HepG2 (cell line): ENCODE data around the gene TRIM31. TPM values are rescaled to one million over a fixed set of nuclear protein-coding genes. Genes with fewer than 3 reads are reported as not detected.
A peak's percentile ranks its signal among the peaks of the same experiment; 100 is the strongest.

Experiments used
- MAFK ChIP-seq, 2 experiments: IDR thresholded peaks in 1 of 2; conservative IDR thresholded peaks in 1 of 2; 2 replicates each; pipeline ENCODE4 v1.6.1; 2011; ENCODE audit warnings: improper control_type of control experiment in 2 of 2, low read length in 2 of 2
- RXRB ChIP-seq: IDR thresholded peaks from 2 replicates; pipeline ENCODE4 v1.6.1; 2016; ENCODE audit warnings: borderline replicate concordance, missing genetic modification reagents, missing compliant biosample characterization
- SALL1 ChIP-seq: sonication (generic); formaldehyde crosslinking; IDR thresholded peaks from 2 replicates; pipeline ENCODE4 v1.8.0; 2022; ENCODE audit warnings: mild to moderate bottlenecking, missing genetic modification reagents
- SAP130 ChIP-seq: IDR thresholded peaks from 2 replicates; pipeline ENCODE4 v1.6.1; 2016; ENCODE audit warnings: low read depth
- SP5 ChIP-seq: IDR thresholded peaks from 2 replicates; pipeline ENCODE4 v1.6.1; 2016; ENCODE audit warnings: low read depth, borderline replicate concordance
- U2AF1 ChIP-seq: fragments of 200-400 bp; formaldehyde crosslinking; optimal IDR thresholded peaks from 2 replicates; pipeline ENCODE3; 2017; ENCODE audit warnings: mild to moderate bottlenecking, low read depth, low read length
- ZFP82 ChIP-seq: sonication (generic); formaldehyde crosslinking; IDR thresholded peaks from 2 replicates; pipeline ENCODE4 v1.5.1; 2020; ENCODE audit warnings: mild to moderate bottlenecking, missing genetic modification reagents, borderline replicate concordance
- ZNF644 ChIP-seq: IDR thresholded peaks from 2 replicates; pipeline ENCODE4 v1.6.1; 2016; ENCODE audit warnings: low read depth
- ZNF660 ChIP-seq: sonication (generic); formaldehyde crosslinking; IDR thresholded peaks from 2 replicates; pipeline ENCODE4 v1.5.1; 2020; ENCODE audit warnings: mild to moderate bottlenecking, low read depth, missing genetic modification reagents, borderline replicate concordance
- ZNF737 ChIP-seq: sonication (generic); formaldehyde crosslinking; IDR thresholded peaks from 2 replicates; pipeline ENCODE4 v1.5.0; 2020; ENCODE audit warnings: missing genetic modification reagents, mild to moderate bottlenecking, borderline replicate concordance
- polyA plus RNA-seq, 8 experiments: library from polyadenylated mRNA; depleted of rRNA in 3 of 8; stranded (reverse) in 7 of 8; unstranded in 1 of 8; fragments of >200 nt; fragmentation: Illumina TruSeq in 4 of 8; extraction: Trizol in 4 of 8; gene quantifications; 2 replicates each; pipeline versions ENCODE4 v1.2.1 to v1.2.3, GENCODE V29; 2011 to 2016; ENCODE audit warnings: low read depth in 4 of 8, missing spikeins in 1 of 8, mixed read lengths in 1 of 8; ENCODE audit not compliant: insufficient read depth in 1 of 8
- total RNA-seq, 5 experiments: library from RNA; depleted of rRNA; stranded (reverse); fragments of >200 nt; fragmentation: Illumina TruSeq; extraction: Trizol; gene quantifications; 2 replicates each; pipeline ENCODE4 v1.2.3, GENCODE V29; 2016; ENCODE audit warnings: low read depth in 1 of 5
- TF ChIP-seq, protein P1 (sequence below): sonication (generic); formaldehyde crosslinking; IDR thresholded peaks from 2 replicates; pipeline ENCODE4 v1.4.0; 2020; ENCODE audit warnings: mild to moderate bottlenecking, missing genetic modification reagents, borderline replicate concordance
- TF ChIP-seq, protein P2 (sequence below): sonication (generic); formaldehyde crosslinking; IDR thresholded peaks from 2 replicates; pipeline ENCODE4 v1.5.0; 2020; ENCODE audit warnings: missing genetic modification reagents, mild to moderate bottlenecking, borderline replicate concordance
- TF ChIP-seq, protein P3 (sequence below): sonication (generic); formaldehyde crosslinking; IDR thresholded peaks from 2 replicates; pipeline ENCODE4 v1.4.0; 2020; ENCODE audit warnings: missing genetic modification reagents, low read depth, mild to moderate bottlenecking, borderline replicate concordance
- TF ChIP-seq, protein P4 (sequence below): sonication (generic); formaldehyde crosslinking; IDR thresholded peaks from 2 replicates; pipeline ENCODE4 v1.5.1; 2020; ENCODE audit warnings: missing genetic modification reagents, mild to moderate bottlenecking, borderline replicate concordance
- TF ChIP-seq, protein P5 (sequence below): sonication (generic); formaldehyde crosslinking; IDR thresholded peaks from 2 replicates; pipeline ENCODE4 v1.5.0; 2020; ENCODE audit warnings: missing genetic modification reagents
- TF ChIP-seq, protein P6 (sequence below): sonication (generic); formaldehyde crosslinking; IDR thresholded peaks from 2 replicates; pipeline ENCODE4 v1.4.0; 2020; ENCODE audit warnings: missing genetic modification reagents
- TF ChIP-seq, protein P7 (sequence below): sonication (generic); formaldehyde crosslinking; IDR thresholded peaks from 2 replicates; pipeline ENCODE4 v1.9.0; 2022; ENCODE audit warnings: low read depth, missing genetic modification reagents

TRIM31 gene
- total and polyA plus RNA-seq, 2 of the 13 experiments (the other 11 are each of a cell fraction or from before 2014, with no cell fraction given), result 0.13 to 0.51 TPM

DNA sequence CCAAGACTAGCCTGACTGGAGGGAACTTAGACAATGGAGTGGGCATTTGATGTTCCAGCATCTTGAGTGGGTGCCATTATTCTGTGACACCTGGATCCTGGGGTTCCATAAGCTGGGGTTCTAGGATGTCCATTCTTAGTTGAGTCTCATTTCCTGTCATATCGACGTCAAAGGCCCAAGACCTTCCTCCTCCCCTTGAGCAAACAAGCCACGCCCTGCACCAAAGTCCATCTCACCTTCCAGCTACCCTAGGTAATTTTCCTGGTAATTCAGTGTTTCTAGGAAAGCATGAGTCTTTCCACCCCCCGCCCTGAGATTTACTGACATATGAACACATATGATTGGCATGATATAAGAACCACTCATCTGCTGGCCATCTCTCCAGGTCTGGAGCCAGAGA is 22.9 kb upstream of the TRIM31 start, which contains the start of gene TRIM40 (continued):
- TF ChIP-seq, protein P1, sequence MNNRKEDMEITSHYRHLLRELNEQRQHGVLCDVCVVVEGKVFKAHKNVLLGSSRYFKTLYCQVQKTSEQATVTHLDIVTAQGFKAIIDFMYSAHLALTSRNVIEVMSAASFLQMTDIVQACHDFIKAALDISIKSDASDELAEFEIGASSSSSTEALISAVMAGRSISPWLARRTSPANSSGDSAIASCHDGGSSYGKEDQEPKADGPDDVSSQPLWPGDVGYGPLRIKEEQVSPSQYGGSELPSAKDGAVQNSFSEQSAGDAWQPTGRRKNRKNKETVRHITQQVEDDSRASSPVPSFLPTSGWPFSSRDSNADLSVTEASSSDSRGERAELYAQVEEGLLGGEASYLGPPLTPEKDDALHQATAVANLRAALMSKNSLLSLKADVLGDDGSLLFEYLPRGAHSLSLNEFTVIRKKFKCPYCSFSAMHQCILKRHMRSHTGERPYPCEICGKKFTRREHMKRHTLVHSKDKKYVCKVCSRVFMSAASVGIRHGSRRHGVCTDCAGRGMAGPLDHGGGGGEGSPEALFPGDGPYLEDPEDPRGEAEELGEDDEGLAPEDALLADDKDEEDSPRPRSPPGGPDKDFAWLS (CRISPR knock-in tag), result no peak
- TF ChIP-seq SP5 (CRISPR knock-in tag) (peak; percentile 90), RXRB (peak; percentile 23; the same call in 1 of the 2 replicates), ZNF660 (CRISPR knock-in tag) (no peak), ZNF644 (CRISPR knock-in tag) (0 out of 2 replicates have a peak, but pooled peaks have one; percentile 54), MAFK (conservative IDR thresholded peaks at IDR 0.05 in 1 of 2, IDR thresholded peaks at IDR 0.05 in 1 of 2; ENCODE audit: low read length in 2 of 2) (no peak), SALL1 (CRISPR knock-in tag) (peak; percentile 58), U2AF1 (no peak), ZNF737 (CRISPR knock-in tag) (no peak), SAP130 (CRISPR knock-in tag) (peak; percentile 48; the same call in 1 of the 2 replicates), ZFP82 (CRISPR knock-in tag) (0 out of 2 replicates have a peak, but pooled peaks have one; percentile 6)
- TF ChIP-seq, protein P2, sequence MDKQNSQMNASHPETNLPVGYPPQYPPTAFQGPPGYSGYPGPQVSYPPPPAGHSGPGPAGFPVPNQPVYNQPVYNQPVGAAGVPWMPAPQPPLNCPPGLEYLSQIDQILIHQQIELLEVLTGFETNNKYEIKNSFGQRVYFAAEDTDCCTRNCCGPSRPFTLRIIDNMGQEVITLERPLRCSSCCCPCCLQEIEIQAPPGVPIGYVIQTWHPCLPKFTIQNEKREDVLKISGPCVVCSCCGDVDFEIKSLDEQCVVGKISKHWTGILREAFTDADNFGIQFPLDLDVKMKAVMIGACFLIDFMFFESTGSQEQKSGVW (CRISPR knock-in tag), result no peak
- TF ChIP-seq, protein P3, sequence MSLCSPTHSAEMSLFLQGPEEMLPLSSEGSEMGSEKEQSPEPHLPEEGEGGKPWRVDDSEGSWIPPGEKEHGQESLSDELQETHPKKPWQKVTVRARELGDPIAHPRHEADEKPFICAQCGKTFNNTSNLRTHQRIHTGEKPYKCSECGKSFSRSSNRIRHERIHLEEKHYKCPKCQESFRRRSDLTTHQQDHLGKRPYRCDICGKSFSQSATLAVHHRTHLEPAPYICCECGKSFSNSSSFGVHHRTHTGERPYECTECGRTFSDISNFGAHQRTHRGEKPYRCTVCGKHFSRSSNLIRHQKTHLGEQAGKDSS (CRISPR knock-in tag), result no peak
- TF ChIP-seq, protein P4, sequence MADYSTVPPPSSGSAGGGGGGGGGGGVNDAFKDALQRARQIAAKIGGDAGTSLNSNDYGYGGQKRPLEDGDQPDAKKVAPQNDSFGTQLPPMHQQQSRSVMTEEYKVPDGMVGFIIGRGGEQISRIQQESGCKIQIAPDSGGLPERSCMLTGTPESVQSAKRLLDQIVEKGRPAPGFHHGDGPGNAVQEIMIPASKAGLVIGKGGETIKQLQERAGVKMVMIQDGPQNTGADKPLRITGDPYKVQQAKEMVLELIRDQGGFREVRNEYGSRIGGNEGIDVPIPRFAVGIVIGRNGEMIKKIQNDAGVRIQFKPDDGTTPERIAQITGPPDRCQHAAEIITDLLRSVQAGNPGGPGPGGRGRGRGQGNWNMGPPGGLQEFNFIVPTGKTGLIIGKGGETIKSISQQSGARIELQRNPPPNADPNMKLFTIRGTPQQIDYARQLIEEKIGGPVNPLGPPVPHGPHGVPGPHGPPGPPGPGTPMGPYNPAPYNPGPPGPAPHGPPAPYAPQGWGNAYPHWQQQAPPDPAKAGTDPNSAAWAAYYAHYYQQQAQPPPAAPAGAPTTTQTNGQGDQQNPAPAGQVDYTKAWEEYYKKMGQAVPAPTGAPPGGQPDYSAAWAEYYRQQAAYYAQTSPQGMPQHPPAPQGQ, result no peak
- TF ChIP-seq, protein P5, sequence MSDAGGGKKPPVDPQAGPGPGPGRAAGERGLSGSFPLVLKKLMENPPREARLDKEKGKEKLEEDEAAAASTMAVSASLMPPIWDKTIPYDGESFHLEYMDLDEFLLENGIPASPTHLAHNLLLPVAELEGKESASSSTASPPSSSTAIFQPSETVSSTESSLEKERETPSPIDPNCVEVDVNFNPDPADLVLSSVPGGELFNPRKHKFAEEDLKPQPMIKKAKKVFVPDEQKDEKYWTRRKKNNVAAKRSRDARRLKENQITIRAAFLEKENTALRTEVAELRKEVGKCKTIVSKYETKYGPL (CRISPR knock-in tag), result no peak
- TF ChIP-seq, protein P6, sequence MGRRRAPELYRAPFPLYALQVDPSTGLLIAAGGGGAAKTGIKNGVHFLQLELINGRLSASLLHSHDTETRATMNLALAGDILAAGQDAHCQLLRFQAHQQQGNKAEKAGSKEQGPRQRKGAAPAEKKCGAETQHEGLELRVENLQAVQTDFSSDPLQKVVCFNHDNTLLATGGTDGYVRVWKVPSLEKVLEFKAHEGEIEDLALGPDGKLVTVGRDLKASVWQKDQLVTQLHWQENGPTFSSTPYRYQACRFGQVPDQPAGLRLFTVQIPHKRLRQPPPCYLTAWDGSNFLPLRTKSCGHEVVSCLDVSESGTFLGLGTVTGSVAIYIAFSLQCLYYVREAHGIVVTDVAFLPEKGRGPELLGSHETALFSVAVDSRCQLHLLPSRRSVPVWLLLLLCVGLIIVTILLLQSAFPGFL (CRISPR knock-in tag), result no peak
- TF ChIP-seq, protein P7, sequence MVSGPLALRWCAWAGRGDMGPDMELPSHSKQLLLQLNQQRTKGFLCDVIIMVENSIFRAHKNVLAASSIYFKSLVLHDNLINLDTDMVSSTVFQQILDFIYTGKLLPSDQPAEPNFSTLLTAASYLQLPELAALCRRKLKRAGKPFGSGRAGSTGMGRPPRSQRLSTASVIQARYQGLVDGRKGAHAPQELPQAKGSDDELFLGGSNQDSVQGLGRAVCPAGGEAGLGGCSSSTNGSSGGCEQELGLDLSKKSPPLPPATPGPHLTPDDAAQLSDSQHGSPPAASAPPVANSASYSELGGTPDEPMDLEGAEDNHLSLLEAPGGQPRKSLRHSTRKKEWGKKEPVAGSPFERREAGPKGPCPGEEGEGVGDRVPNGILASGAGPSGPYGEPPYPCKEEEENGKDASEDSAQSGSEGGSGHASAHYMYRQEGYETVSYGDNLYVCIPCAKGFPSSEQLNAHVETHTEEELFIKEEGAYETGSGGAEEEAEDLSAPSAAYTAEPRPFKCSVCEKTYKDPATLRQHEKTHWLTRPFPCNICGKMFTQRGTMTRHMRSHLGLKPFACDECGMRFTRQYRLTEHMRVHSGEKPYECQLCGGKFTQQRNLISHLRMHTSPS (CRISPR knock-in tag), result no peak
